Prostate gland (tissue), 2 donors: Measurements from ENCODE around the gene LMAN1L.

ENCODE experiments used
- POLR2A ChIP-seq: fragments of 450-650 bp; IDR thresholded peaks from one replicate; pipeline ENCODE4 v1.6.1; 2016; ENCODE audit warnings: antibody characterized with exemption, mild to moderate bottlenecking
- TF ChIP-seq, protein P1 (sequence below), 4 experiments: fragments of 200-600 bp in 2 of 4; fragments of 450-650 bp in 2 of 4; sonication (generic) in 2 of 4; IDR thresholded peaks; 1 replicate in 3 of 4; 2 replicates in 1 of 4; pipeline ENCODE4 v1.5.1; 2016 to 2019; ENCODE audit warnings: antibody characterized with exemption in 4 of 4, mild to moderate bottlenecking in 2 of 4, moderate library complexity in 2 of 4

DNA sequence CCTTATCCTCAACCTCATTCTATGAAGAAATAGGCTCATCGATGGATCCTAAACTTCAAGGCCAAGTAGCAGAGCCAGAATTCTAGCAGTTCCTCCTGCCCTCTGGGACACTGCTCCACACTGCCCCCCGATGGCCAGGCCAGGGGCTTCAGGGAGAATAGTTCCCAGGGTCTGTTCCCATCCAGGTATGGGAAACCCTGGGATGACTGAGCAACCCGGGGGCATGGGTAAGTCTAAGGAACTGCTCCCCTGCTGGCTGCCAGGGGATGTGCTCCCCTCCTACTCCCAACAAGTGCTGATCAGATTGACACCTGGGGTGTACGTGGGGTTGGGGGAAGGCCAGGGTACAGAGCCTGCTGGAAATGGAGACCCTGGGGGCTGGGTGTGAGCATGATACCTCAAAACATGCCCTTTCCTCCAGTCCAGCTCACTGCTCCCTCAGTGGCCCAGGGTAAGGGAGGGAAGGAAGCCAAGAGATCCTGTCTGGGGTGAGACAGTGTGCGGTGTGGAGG lies 22.7 kb downstream of the LMAN1L start:
- TF ChIP-seq, protein P1, sequence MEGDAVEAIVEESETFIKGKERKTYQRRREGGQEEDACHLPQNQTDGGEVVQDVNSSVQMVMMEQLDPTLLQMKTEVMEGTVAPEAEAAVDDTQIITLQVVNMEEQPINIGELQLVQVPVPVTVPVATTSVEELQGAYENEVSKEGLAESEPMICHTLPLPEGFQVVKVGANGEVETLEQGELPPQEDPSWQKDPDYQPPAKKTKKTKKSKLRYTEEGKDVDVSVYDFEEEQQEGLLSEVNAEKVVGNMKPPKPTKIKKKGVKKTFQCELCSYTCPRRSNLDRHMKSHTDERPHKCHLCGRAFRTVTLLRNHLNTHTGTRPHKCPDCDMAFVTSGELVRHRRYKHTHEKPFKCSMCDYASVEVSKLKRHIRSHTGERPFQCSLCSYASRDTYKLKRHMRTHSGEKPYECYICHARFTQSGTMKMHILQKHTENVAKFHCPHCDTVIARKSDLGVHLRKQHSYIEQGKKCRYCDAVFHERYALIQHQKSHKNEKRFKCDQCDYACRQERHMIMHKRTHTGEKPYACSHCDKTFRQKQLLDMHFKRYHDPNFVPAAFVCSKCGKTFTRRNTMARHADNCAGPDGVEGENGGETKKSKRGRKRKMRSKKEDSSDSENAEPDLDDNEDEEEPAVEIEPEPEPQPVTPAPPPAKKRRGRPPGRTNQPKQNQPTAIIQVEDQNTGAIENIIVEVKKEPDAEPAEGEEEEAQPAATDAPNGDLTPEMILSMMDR (IDR thresholded peaks at IDR 0.05), result peak; percentile 10 to 75 (median 64)
- no peak for TF ChIP-seq POLR2A
